NT2/D1 (cell line): Measurements from ENCODE around the gene TPM4.

Experiments
- DNase-seq: peaks from one replicate; pipeline ENCODE4 v3.0.0-alpha.2; 2011; ENCODE audit warnings: low read depth, low spot score
- H3K27me3 ChIP-seq: 2 replicates; pipeline ENCODE4 v1.6.0; 2011; ENCODE audit warnings: mild to moderate bottlenecking; ENCODE audit not compliant: insufficient read length, insufficient read depth
- H3K36me3 ChIP-seq: 2 replicates; pipeline ENCODE4 v1.6.1; 2011; ENCODE audit warnings: mild to moderate bottlenecking, low read length, mixed read lengths; ENCODE audit not compliant: insufficient read depth, insufficient read length
- H3K4me1 ChIP-seq: 2 replicates; pipeline ENCODE4 v1.5.1; 2011; ENCODE audit not compliant: insufficient read depth, insufficient read length
- H3K4me3 ChIP-seq: 2 replicates; pipeline ENCODE4 v1.5.1; 2011; ENCODE audit warnings: low read depth; ENCODE audit not compliant: insufficient read length
- H3K9ac ChIP-seq: 2 replicates; pipeline ENCODE4 v1.6.0; 2011; ENCODE audit warnings: low read depth; ENCODE audit not compliant: insufficient read length
- H3K9me3 ChIP-seq: 2 replicates; pipeline ENCODE4 v1.5.1; 2011; ENCODE audit warnings: mild to moderate bottlenecking, low read length; ENCODE audit not compliant: insufficient read depth
- SUZ12 ChIP-seq: IDR thresholded peaks from 2 replicates; pipeline ENCODE4 v1.6.1; 2011; ENCODE audit not compliant: insufficient read length, insufficient read depth; ENCODE audit errors: extremely low read depth
- YY1 ChIP-seq: IDR thresholded peaks from 2 replicates; pipeline ENCODE4 v1.6.1; 2011; ENCODE audit not compliant: insufficient read length, insufficient read depth
- ZNF274 ChIP-seq: IDR thresholded peaks from 2 replicates; pipeline ENCODE4 v1.6.1; 2011; ENCODE audit warnings: mild to moderate bottlenecking, low read depth, low read length

Gene TPM4

GRCh38 chr19:16042533-16043085 is 33.7 kb upstream of the TPM4 start:
- no peak for DNase-seq
- TF ChIP-seq YY1 (no peak), SUZ12 (no peak), ZNF274 (no peak)
- H3K4me3 ChIP-seq: no peak overlapping the region

GRCh38 chr19:16043156-16043757 is 33.0 kb upstream of the TPM4 start:
- no peaks in the 10 kb centered on the region; the same call in 1 of the 2 replicates for H3K9me3 ChIP-seq
- TF ChIP-seq ZNF274 (no peak), YY1 (no peak), SUZ12 (no peak)
- peaks cover 20% of the 10 kb centered on the region for H3K27me3 ChIP-seq
- H3K36me3 ChIP-seq: no peaks in the 10 kb centered on the region
- no peak overlapping the region for H3K9ac ChIP-seq
- no peaks in the 10 kb centered on the region for H3K4me1 ChIP-seq
- no peak for DNase-seq
- H3K4me3 ChIP-seq: no peak overlapping the region

More at GRCh38 chr19:16042533-16043085, 33.7 kb upstream of the TPM4 start:
- Histone ChIP-seq H3K4me1 (no peaks in the 10 kb centered on the region), H3K36me3 (no peaks in the 10 kb centered on the region), H3K9ac (no peak overlapping the region), H3K9me3 (no peaks in the 10 kb centered on the region; the same call in 1 of the 2 replicates), H3K27me3 (peaks cover 20% of the 10 kb centered on the region)

DNA sequence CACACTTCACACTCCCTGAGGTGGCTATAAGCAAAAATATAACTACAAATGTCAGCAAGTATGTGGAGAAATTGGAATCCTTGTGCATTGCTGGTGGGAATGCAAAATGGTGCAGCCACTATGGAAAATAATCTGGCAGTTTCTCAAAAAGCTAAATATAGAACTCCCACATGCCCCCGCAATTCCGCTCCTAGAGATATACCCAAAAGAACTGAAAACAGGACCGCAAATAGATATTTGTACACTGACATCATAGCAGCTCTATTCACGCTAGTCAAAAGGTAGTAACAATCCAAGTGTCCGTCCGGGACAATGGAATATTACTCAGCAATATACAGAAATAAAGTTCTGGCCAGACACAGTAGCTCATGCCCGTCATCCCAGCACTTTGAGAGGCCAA is 31.5 kb upstream of the TPM4 start:
- no peaks in the 10 kb centered on the region for H3K4me1 ChIP-seq
- no peak for TF ChIP-seq SUZ12
- TF ChIP-seq YY1: no peak
- TF ChIP-seq ZNF274: no peak
- no peak overlapping the region for H3K9ac ChIP-seq
- H3K4me3 ChIP-seq: no peak overlapping the region
- H3K27me3 ChIP-seq: peaks cover 20% of the 10 kb centered on the region
- H3K36me3 ChIP-seq: no peaks in the 10 kb centered on the region
- H3K9me3 ChIP-seq: no peaks in the 10 kb centered on the region; the same call in 1 of the 2 replicates
- DNase-seq: no peak

DNA sequence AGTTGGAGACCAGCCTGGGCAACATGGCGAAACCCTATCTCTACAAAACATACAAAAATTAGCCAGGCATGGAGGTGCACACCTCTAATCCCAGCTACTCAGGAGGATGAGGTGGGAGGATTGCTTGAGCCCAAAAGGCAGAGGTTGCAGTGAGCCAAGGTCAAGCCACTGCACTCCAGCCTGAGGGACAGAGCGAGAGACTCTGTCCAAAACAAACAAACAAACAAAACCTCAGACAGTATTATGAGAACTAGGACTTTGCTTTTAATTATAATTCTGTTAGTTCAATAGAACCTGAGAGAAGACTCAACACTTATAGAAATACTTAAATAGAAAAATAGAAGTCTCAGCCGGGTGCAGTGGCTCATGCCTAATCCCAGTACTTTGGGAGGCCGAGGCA is 31.1 kb upstream of the TPM4 start:
- Histone ChIP-seq H3K36me3 (no peaks in the 10 kb centered on the region), H3K4me1 (no peaks in the 10 kb centered on the region), H3K4me3 (no peak overlapping the region), H3K9ac (no peak overlapping the region), H3K9me3 (no peaks in the 10 kb centered on the region; the same call in 1 of the 2 replicates), H3K27me3 (peaks cover 20% of the 10 kb centered on the region)
- no peak for DNase-seq
- TF ChIP-seq ZNF274: no peak
- TF ChIP-seq YY1: no peak

- no peak overlapping the region for H3K4me3 ChIP-seq
- no peaks in the 10 kb centered on the region for H3K4me1 ChIP-seq
- no peaks in the 10 kb centered on the region; the same call in 1 of the 2 replicates for H3K9me3 ChIP-seq
- TF ChIP-seq ZNF274: no peak
- no peak for TF ChIP-seq YY1
- TF ChIP-seq SUZ12: no peak
- H3K9ac ChIP-seq: no peak overlapping the region
- H3K36me3 ChIP-seq: no peaks in the 10 kb centered on the region
- no peak for DNase-seq
- H3K27me3 ChIP-seq: peaks cover 20% of the 10 kb centered on the region
These were observed 30.4 kb upstream of the TPM4 start for GRCh38 chr19:16045893-16046292.

DNA sequence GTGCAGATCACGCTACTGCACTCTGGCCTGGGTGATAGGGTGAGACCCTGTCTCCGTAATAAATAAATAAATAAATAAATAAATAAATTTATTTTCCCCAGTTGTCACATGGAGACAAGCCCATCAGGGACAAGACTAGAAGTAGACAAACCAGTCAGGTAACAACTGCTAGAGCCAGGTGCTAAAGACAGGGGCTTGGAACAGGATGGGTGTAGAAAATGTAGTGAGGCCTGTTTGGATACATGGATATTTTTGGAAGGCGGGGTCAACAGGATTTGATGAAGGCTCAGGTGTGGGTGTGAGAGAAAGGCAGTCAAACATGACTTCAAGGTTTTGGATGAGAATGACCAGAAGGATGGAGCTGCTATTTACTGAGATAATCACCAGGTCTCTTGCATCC is 27.7 kb upstream of the TPM4 start:
- Histone ChIP-seq H3K36me3 (no peaks in the 10 kb centered on the region), H3K9me3 (no peaks in the 10 kb centered on the region; the same call in 1 of the 2 replicates), H3K4me3 (no peak overlapping the region), H3K9ac (no peak overlapping the region), H3K27me3 (peaks cover 1% of the 10 kb centered on the region), H3K4me1 (no peaks in the 10 kb centered on the region)
- no peak for DNase-seq
- TF ChIP-seq SUZ12 (no peak), ZNF274 (no peak), YY1 (no peak)

DNA sequence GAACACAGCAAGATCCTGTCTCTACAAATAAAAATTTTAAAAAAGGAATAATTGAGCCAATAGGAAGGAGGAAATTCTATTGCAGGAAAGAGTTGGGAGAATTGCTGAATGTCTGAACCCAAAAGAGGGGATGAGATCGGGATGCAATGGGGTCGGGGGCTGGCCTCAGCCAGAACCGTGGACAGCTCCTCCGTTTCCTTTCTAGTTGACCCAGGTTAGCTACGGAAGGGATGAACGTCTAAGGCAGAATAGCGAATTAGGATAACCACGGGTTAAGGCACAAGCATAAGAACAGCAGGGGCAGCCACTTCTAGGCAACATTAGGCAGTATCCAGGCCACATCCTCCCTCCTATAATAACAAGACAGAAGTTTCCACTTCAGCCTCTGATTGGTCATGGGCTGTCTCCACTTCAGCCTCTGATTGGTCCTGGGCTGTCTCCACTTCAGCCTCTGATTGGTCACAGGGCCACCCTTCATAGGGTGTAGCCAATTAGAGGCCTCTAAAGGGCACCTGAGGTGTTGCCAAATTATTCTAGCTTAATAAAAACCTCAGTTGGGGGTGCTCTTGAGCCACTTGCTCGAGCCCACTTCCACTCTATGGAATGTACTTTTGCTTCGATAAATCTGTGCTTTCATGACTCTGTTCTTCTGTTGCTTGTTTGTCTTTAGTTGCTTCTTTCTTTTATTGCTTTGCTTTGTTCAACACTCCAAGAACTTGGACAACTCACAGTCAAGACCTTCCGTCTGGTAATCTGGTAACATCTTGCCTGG is 24.9 kb upstream of the TPM4 start:
- DNase-seq: no peak
- Histone ChIP-seq H3K9ac (no peak overlapping the region), H3K4me3 (no peak overlapping the region), H3K36me3 (no peaks in the 10 kb centered on the region), H3K4me1 (no peaks in the 10 kb centered on the region), H3K9me3 (peaks cover 11% of the 10 kb centered on the region), H3K27me3 (no peaks in the 10 kb centered on the region)
- TF ChIP-seq ZNF274 (no peak), SUZ12 (no peak), YY1 (no peak)
